NOMO-1 treated with dmso at 0.1 percent for 144 hours (cell line): ENCODE results near the gene KIRREL3.

Source experiments
- DNase-seq: peaks from one replicate; lab custom pipeline; 2025; ENCODE audit not compliant: unreplicated experiment; lab: John Stamatoyannopoulos, UW

The KIRREL3 gene

GRCh38 chr11:126720539-126721235 lies 279.9 kb downstream of the KIRREL3 start:
- no peak for DNase-seq

DNA sequence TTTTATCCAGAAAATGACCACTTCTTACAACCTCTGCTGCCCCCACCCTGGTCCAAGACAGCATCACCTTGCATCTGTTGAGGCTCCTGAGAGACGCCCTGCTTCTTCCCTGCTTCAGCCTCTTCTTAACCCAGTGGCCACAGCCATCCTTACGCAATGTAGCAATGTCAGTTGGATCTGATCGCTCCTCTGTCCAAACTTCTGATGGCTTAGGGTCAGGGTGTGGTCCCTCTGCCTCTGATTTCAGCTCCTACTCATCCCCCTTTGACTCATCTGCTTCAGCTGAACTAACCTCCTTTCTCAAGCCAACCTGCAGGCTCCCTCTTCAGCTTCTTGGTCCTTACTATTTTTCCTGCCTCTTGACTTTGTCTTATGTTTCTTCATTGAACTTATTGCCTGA lies 280.8 kb downstream of the KIRREL3 start:
- no peak for DNase-seq

DNA sequence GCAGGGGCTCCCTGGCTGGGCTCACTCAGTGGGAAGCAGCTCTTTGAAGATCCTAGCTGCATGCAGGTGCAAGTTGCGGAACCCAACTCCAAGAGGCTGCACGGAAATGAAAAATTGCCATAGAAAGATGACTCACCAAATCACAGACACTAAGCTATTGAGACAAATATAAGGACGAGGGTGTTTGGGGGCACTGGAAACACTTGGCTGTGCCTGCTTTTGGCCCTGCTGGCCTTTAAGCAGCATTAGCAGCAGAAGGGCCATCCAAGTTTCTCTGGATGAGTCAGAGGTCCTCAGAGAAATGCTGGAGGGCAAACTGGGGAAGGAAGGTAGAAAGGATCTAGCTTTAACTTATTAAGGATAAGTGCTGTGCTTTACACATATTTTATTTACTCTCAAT lies 282.3 kb downstream of the KIRREL3 start:
- DNase-seq, result no peak

- no peak for DNase-seq
Observed at GRCh38 chr11:126716456-126717083, 284.0 kb downstream of the KIRREL3 start.

GRCh38 chr11:126713806-126714205 lies 286.8 kb downstream of the KIRREL3 start:
- DNase-seq, result no peak

DNA sequence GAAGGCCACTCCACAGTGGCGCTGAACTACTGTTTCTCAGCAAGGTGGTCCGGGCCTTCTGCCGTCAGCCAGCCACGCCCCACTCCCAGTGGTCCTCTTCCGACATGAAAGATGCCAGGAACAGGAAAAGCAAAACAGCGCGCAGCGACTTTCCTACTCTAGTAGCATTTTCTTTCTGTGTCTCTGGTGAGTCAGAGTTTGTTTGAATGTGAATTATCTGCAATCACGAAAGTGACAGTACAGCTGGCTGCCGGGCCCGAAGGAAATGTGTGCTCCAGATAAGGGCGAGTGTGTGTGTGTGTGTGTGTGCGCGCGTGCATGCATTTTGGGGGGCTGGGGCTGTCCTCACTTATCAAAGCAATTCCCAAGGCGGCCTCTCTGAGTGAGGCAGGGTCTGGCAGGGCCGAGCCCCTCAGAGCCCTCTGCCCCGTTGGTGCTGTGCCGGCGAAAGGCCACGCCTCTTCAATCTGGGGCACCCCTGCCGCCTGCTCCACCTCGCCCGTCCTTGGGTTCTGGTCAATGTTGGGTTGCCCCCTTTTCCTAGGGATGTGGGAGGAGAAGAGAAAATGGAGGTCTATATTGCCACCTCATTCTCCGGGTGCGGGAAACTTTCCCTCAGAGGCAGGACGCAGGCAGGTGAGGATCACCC lies 288.5 kb downstream of the KIRREL3 start:
- DNase-seq, result no peak

GRCh38 chr11:126710804-126711399 lies 289.7 kb downstream of the KIRREL3 start:
- DNase-seq, result no peak

DNA sequence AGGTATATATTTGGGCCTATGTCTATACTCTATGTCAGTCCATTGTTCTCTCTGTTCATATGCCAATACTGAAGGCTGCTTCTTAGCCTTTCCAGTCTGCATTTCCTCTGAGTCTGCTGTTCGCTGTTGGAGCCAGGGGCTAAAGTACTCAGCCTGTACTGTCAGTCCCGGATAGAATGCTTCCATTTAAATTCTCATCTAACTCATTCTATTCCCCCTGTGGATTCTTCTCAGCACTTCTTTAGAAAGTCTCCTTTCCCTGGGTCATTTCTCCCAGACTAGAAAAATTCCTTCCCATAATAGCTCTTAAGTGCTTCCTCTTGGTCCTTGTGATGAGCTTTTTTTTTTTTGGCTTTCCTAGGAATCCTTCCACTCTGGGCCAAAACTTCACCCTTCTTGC lies 293.1 kb downstream of the KIRREL3 start:
- DNase-seq, result no peak

- DNase-seq, result no peak
Observed at GRCh38 chr11:126704096-126704495, 296.5 kb downstream of the KIRREL3 start.

- DNase-seq, result no peak
Observed at GRCh38 chr11:126703662-126704061, 296.9 kb downstream of the KIRREL3 start.

GRCh38 chr11:126702987-126703386 lies 297.6 kb downstream of the KIRREL3 start:
- no peak for DNase-seq

DNA sequence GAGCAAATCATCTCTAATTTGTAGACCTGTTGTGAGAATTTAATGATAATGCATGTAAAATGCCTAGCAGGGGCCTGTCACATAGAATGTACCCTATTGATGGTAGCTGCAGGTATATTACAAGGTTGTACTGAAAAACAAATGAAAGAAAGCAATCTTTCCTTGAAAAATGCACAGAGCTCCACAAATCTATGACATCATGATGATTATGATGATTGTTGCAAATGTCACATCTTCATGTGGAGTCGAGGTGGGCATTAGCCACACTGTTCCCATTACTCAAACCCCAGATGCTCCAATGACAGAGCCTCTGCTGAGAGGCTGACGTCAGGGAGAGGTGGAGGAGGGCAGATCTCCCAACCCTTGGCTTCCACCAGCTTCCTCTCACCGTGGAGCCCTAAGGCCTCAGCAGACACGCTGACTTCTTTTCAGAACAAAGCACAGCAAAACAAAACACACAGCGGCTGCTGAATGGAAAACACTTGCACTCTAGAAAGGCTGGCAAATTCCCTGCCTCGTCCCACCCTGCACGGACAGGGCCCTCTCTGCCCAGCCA lies 298.3 kb downstream of the KIRREL3 start:
- no peak for DNase-seq

- DNase-seq, result no peak
Observed at GRCh38 chr11:126701520-126701897, 299.1 kb downstream of the KIRREL3 start.

- no peak for DNase-seq
Observed at GRCh38 chr11:126700768-126701519, 299.6 kb downstream of the KIRREL3 start.

- DNase-seq, result no peak
Observed at GRCh38 chr11:126698576-126698975, 302.0 kb downstream of the KIRREL3 start.

DNA sequence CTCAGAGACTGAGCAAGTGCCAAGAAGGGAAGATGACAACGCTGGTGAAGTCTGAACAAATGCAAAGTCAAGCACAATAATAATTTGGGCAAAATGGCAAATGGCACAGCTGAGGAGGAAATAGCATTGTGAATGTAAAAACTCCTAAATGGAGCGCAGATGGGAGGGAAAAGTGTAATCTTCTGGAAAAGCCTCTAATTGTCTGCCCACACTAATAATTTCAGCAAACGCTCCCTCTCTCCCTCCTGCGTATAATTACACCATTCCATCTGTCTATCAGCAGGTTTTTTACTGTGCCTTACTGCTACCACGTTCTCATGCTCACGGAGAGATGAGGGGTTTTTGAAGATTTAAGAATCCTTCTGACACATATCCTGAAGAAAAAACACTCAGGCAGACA lies 302.6 kb downstream of the KIRREL3 start:
- DNase-seq, result no peak

DNA sequence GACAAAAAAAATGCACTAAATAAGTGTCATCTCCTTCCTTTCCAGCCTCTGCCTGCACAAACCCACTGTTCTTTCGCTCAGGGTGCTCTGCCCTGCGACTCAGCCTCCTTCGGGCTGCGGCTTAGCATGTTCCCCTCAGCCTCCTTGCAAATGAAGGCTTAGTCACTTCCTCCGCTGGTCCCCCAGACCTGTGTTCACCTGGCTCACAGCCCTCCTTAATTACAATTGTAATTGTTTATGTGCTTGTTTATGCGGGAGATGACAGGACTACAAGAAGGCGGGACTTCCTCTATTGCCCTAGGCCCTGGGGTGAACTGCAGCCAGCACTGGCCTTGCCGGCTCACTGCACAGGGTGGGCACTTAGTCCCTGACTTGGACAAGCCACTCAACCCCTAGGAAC lies 303.6 kb downstream of the KIRREL3 start:
- DNase-seq, result no peak

GRCh38 chr11:126695293-126695692 lies 305.3 kb downstream of the KIRREL3 start:
- DNase-seq, result no peak

DNA sequence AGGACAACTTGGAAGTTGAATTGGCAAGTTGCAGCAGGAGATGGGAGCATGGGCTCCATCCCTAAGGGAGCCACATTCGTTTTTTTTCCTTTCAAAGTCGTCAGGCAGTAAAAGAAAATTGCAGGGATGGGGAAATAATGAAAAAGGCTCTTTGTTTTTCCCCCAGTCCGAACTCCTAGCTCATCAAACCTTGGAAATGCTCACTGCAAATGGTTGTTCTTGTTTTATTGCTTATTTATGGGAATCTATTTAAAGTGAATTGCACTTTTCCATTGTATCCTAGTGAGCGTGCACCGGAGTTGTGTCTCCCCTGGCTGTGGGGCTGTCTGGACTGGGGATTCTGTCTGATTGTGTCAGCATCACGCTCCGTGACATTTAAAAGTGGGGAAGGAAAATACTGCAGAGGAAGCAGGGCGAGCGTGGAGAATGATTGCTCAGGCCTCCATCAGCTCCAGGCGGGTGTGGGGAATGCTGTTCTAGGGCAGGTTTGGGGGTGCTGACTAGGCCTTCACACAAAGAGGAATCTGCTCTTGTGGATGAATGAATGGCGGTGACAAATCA lies 306.4 kb downstream of the KIRREL3 start:
- no peak for DNase-seq

GRCh38 chr11:126687477-126687876 lies 313.1 kb downstream of the KIRREL3 start:
- no peak for DNase-seq

- no peak for DNase-seq
Observed at GRCh38 chr11:126686938-126687337, 313.6 kb downstream of the KIRREL3 start.
